Gastrocnemius medialis (tissue), 4 donors: Measurements from ENCODE around the gene QDPR.

Source experiments
- CTCF ChIP-seq, 5 experiments: fragments of 450-650 bp in 3 of 5; fragments of 200-600 bp in 2 of 5; sonication (generic) in 2 of 5; IDR thresholded peaks in 4 of 5; conservative IDR thresholded peaks in 1 of 5; 1 replicate in 4 of 5; 2 replicates in 1 of 5; pipeline ENCODE4 v1.5.1; 2016 to 2019; ENCODE audit warnings: antibody characterized with exemption in 5 of 5, mild to moderate bottlenecking in 3 of 5, moderate library complexity in 3 of 5
- POLR2A ChIP-seq, 2 donors: fragments of 450-650 bp; IDR thresholded peaks; one replicate each; pipeline ENCODE4 v1.6.1; 2017; ENCODE audit warnings: antibody characterized with exemption in 2 of 2, mild to moderate bottlenecking in 2 of 2, moderate library complexity in 2 of 2

GRCh38 chr4:17511051-17511450, 839 bp downstream of the QDPR start:
- TF ChIP-seq CTCF (IDR thresholded peaks at IDR 0.05 in 4 of 5, conservative IDR thresholded peaks at IDR 0.05 in 1 of 5) (no peak), POLR2A (IDR thresholded peaks at IDR 0.05) (no peak)
